Neutrophil (primary cell): Measurements from ENCODE around the gene EXOC3L4.
A peak's percentile ranks its signal among the peaks of the same experiment; 100 is the strongest.

Experiments used
- H3K27ac ChIP-seq: fragments of 200-600 bp; sonication (generic); 2 replicates; pipeline ENCODE4 v1.5.1; 2016; ENCODE audit warnings: mild to moderate bottlenecking, moderate library complexity
- H3K27me3 ChIP-seq: fragments of 200-600 bp; sonication (generic); 2 replicates; pipeline ENCODE4 v1.6.0; 2016; ENCODE audit warnings: mild to moderate bottlenecking
- H3K36me3 ChIP-seq: fragments of 200-600 bp; sonication (generic); 2 replicates; pipeline ENCODE4 v1.5.1; 2017
- H3K4me1 ChIP-seq, 2 experiments: fragments of 200-600 bp in 1 of 2; sonication (generic) in 1 of 2; 1 replicate in 1 of 2; 2 replicates in 1 of 2; pipeline versions ENCODE4 v1.5.1 to v1.6.1; 2013 to 2016; ENCODE audit warnings: low read depth in 1 of 2, low read length in 1 of 2, mild to moderate bottlenecking in 1 of 2, moderate library complexity in 1 of 2; ENCODE audit not compliant: control insufficient read depth in 1 of 2, insufficient read depth in 1 of 2
- H3K4me3 ChIP-seq, 2 experiments: fragments of 200-600 bp in 1 of 2; sonication (generic) in 1 of 2; 1 replicate in 1 of 2; 2 replicates in 1 of 2; pipeline ENCODE4 v1.5.1; 2013 to 2016; ENCODE audit warnings: low read depth in 1 of 2, low read length in 1 of 2, mild to moderate bottlenecking in 1 of 2, moderate library complexity in 1 of 2
- H3K9me3 ChIP-seq: fragments of 200-600 bp; sonication (generic); 2 replicates; pipeline ENCODE4 v1.5.1; 2016
- TF ChIP-seq, protein P1 (sequence below): fragments of 200-600 bp; sonication (generic); IDR thresholded peaks from 2 replicates; pipeline ENCODE4 v1.5.1; 2016; ENCODE audit warnings: antibody characterized with exemption

Gene EXOC3L4

DNA sequence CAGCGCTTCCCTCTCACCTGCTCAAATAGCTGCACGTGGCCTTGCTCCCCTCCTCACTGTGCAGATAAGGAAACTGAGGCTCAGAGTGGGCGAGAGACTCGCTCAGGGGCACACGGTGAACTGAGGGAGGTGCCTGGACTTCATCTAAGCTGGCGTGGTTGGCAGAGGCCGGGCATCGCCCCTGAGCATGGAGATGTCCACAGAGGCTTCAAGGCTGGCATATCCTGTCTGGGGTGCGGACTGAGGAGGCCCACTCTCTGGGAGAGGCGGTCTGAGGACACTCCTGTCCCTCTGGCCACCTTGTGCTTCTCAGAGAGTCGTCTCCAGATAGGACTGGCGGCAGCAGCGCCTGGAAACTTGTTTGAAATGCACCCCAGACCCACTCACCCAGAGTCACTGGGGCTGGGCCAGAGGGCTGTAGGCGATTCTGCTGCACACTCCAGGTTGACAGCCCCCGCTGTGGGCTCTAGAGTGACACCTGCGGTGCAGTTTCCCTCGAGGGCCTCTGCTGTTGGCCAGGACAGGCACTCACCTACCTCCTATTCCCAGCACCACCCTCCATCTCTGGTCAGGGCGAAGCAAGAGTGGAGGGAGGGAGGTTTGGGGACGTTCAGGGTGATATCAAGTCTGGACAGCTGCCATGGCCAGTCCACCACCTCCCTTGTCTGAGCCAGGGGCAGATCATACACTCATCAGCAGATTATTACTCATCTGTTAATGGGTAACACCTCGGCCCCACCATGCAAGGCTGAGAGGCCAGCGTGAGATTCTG lies 21.7 kb upstream of the EXOC3L4 start:
- H3K4me3 ChIP-seq = no peak overlapping the region
- H3K4me1 ChIP-seq = peaks cover 8 to 10% of the 10 kb centered on the region in 2 experiments
- H3K36me3 ChIP-seq = no peaks in the 10 kb centered on the region
- H3K9me3 ChIP-seq = no peaks in the 10 kb centered on the region
- TF ChIP-seq, protein P1, sequence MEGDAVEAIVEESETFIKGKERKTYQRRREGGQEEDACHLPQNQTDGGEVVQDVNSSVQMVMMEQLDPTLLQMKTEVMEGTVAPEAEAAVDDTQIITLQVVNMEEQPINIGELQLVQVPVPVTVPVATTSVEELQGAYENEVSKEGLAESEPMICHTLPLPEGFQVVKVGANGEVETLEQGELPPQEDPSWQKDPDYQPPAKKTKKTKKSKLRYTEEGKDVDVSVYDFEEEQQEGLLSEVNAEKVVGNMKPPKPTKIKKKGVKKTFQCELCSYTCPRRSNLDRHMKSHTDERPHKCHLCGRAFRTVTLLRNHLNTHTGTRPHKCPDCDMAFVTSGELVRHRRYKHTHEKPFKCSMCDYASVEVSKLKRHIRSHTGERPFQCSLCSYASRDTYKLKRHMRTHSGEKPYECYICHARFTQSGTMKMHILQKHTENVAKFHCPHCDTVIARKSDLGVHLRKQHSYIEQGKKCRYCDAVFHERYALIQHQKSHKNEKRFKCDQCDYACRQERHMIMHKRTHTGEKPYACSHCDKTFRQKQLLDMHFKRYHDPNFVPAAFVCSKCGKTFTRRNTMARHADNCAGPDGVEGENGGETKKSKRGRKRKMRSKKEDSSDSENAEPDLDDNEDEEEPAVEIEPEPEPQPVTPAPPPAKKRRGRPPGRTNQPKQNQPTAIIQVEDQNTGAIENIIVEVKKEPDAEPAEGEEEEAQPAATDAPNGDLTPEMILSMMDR = no peak
- no peak overlapping the region for H3K27ac ChIP-seq
- peaks cover 67% of the 10 kb centered on the region for H3K27me3 ChIP-seq

DNA sequence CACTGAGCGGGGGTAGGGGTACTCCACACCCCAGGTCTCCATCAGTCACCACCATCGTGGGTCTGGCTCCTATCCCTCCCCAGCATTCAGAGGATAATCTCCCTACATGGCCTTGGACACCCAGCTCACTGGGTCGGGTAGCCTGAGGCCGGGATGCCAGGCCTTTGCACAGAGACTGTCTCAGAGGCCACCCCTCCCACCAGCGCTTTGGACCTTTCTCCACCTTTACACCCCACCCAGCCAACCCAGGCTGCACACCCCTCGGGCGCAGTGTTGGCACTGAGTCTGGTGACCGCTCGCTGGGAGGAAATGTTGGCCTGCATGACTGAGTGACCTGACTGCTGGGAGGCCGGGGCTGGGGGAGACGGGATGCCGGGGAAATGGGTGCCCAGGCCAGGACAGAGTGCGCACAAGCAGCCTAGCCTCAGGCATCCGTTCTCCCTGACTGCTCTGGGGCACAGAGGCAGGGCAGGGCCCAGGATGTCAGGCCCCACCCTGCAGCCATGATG lies 21.1 kb upstream of the EXOC3L4 start:
- TF ChIP-seq, protein P1 = no peak
- Histone ChIP-seq H3K36me3 (no peaks in the 10 kb centered on the region), H3K9me3 (no peaks in the 10 kb centered on the region), H3K27me3 (peaks cover 67% of the 10 kb centered on the region), H3K4me3 (no peak overlapping the region), H3K27ac (no peak overlapping the region), H3K4me1 (peaks cover 8 to 10% of the 10 kb centered on the region in 2 experiments)

DNA sequence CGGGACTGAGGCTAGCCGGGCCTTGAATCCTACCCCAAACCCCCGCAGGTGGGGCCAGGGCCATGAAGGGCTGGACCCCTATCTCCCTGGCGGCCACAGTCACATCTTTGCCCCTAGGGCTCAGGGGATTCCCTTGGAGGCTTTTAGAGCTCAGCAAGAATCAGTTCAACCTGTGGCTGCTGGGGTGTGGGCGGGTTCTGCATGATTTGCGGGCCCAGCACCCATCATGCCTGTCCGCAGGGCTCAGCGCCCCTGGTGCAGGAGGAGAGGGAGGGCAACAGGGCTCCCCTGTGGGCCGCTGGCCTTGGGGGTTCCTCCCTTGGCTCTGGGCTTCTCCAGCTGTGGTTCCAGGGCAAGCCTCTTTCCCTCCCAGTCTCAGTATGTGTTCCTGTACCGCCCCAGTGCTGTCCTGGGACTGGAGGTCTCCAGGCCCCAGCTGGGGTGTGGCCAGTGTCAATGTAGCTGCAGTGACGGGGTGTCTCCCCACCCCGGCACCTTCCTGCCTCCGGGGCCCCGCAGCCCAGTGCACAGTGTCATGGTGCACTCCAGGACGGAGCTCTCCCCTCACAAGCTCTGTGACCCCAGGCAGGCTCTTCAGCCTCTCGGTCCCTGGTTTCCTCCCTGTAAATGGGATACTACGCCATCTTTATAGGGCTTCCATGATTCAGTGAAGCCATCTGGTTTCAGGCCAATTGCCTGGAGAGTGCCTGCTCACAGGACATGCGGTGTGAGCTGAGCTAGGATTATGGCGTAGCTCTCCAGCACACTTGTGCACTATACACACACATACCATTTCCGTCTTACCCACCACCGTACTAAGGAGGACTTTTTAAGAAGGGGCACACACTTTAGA lies 20.4 kb upstream of the EXOC3L4 start:
- TF ChIP-seq, protein P1 = no peak
- Histone ChIP-seq H3K4me3 (no peak overlapping the region), H3K27me3 (peaks cover 68% of the 10 kb centered on the region), H3K4me1 (peaks cover 8 to 10% of the 10 kb centered on the region in 2 experiments), H3K9me3 (no peaks in the 10 kb centered on the region), H3K36me3 (no peaks in the 10 kb centered on the region), H3K27ac (no peak overlapping the region)

DNA sequence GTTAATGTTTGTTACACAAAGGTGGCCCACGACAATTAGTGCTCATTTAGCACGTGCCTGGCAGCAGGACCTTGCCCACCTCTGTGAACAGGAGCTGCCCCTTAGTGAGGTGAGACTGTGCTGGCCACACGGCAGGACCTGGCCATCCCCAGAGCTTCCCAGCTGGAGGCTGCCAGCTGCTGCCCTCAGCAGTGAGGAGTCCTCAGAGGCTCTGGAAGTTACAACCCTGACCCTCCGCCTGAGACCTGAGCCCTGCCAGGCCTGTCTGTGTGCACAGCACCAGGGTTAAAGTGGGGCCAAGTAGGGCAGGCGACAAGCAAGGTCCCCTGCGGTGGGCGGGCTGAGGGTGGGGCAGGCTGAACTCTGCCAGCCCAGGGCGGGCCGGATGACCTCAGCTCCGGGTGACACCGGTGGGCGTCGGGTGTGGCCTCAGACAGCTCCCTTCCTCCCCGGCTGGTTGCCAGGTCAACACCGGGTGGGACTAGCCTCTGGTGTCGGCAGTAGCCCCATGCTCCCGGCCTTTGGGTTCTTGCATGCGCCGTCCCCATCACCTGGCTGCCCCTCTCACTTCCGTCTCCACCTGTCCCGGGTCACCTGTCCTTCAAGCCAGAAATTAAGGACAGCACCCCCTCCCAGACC lies 19.7 kb upstream of the EXOC3L4 start:
- H3K27ac ChIP-seq = no peak overlapping the region
- H3K4me3 ChIP-seq = peak overlapping the region; percentile 43 to 62
- peaks cover 75% of the 10 kb centered on the region for H3K27me3 ChIP-seq
- peaks cover 8 to 10% of the 10 kb centered on the region in 2 experiments for H3K4me1 ChIP-seq
- H3K9me3 ChIP-seq = no peaks in the 10 kb centered on the region
- TF ChIP-seq, protein P1 = no peak
- H3K36me3 ChIP-seq = no peaks in the 10 kb centered on the region

DNA sequence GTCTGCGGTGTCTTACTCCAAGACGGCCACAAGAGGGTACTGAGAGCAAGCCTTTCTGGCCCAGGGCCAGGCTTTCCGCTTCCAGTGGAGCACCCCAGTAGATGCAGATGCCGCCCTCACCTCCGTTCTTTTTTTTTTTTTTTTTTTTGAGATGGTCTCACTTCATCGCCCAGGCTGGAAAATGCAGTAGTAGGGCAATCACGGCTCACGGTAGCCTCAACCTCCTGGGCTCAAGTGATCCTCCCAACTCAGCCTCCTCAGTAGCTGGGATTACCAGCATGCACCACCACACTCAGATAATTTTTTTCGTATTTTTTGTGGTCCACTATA lies 16.1 kb upstream of the EXOC3L4 start:
- Histone ChIP-seq H3K4me1 (peaks cover 8 to 10% of the 10 kb centered on the region in 2 experiments), H3K27ac (no peak overlapping the region), H3K4me3 (no peak overlapping the region), H3K9me3 (no peaks in the 10 kb centered on the region), H3K36me3 (no peaks in the 10 kb centered on the region), H3K27me3 (peaks cover 92% of the 10 kb centered on the region)
- TF ChIP-seq, protein P1 = peak; percentile 64
